K562 (cell line): ENCODE data around the gene SLC7A14. TPM values are rescaled to one million over a fixed set of nuclear protein-coding genes. Genes with fewer than 3 reads are reported as not detected.

ENCODE experiments used
- ATAC-seq: fragments of 200-7000 bp; cut with Tn5 transposase; 3 replicates; pipeline ENCODE4 v1.9.1; 2020; ENCODE audit warnings: moderate library complexity
- BruUV-seq: library from RNA; stranded (reverse); fragments of 400-500 nt; replicated peaks from 2 replicates; lab custom pipeline; 2021; lab: Mats Ljungman, UMichigan
- CTCF ChIA-PET: fragments of 300-600 bp; formaldehyde crosslinking; extraction: SDS; loops from one replicate; lab custom pipeline; 2021; ENCODE audit warnings: low intra/inter-chr PET ratio; lab: Yijun Ruan, JAX
- POLR2A ChIA-PET: fragments of 300-600, 350-650 bp; sonication (Branson Sonifier 250); formaldehyde crosslinking; extraction: SDS; loops from one replicate; lab custom pipeline; 2021; ENCODE audit warnings: antibody characterized with exemption, inconsistent platforms; lab: Yijun Ruan, JAX
- DNase-seq, 4 experiments: peaks; one replicate each; pipeline versions ENCODE4 v3.0.0 to v3.0.0-alpha.2; 2011 to 2018; ENCODE audit warnings: low spot score in 3 of 4, mixed read lengths in 3 of 4; ENCODE audit errors: extremely low read depth in 1 of 4
- FAIRE-seq: peaks from 2 replicates; lab custom pipeline; 2011; peaks lifted over from hg19 to GRCh38; lab: Jason Lieb, UNC
- H2AFZ ChIP-seq: 2 replicates; pipeline ENCODE4 v1.6.0; 2011; ENCODE audit warnings: low read depth, low read length, control low read depth, inconsistent platforms
- H3K27ac ChIP-seq: fragments of 200-600 bp; 3 replicates; pipeline ENCODE4 v1.8.0; 2011; ENCODE audit warnings: low read depth, mild to moderate bottlenecking, control low read depth, inconsistent platforms, low read length, moderate library complexity, mixed read lengths; ENCODE audit errors: extremely low read depth
- H3K27me3 ChIP-seq, 2 experiments: fragments of 300-600 bp in 1 of 2; 2 replicates in 1 of 2; 3 replicates in 1 of 2; pipeline versions ENCODE4 v1.6.0 to v1.8.0; 2011; ENCODE audit warnings: inconsistent platforms in 2 of 2, low read length in 2 of 2, mild to moderate bottlenecking in 1 of 2, mixed read lengths in 1 of 2, moderate library complexity in 1 of 2; ENCODE audit not compliant: control insufficient read depth in 2 of 2, insufficient read depth in 2 of 2
- H3K36me3 ChIP-seq: fragments of 300-600 bp; 3 replicates; pipeline ENCODE4 v1.8.0; 2011; ENCODE audit warnings: mild to moderate bottlenecking, low read length, inconsistent platforms; ENCODE audit not compliant: control insufficient read depth, insufficient read depth
- H3K4me1 ChIP-seq, 2 experiments: fragments of 200-600 bp in 1 of 2; replicated peaks in 1 of 2; 2 replicates in 1 of 2; 3 replicates in 1 of 2; pipeline versions ENCODE4 v1.5.1 to v1.8.0; 2011; ENCODE audit warnings: inconsistent platforms in 2 of 2, low read length in 2 of 2, mild to moderate bottlenecking in 1 of 2, mixed read lengths in 1 of 2, moderate library complexity in 1 of 2; ENCODE audit not compliant: control insufficient read depth in 2 of 2, insufficient read depth in 2 of 2
- H3K4me2 ChIP-seq: 2 replicates; pipeline ENCODE4 v1.6.1; 2011; ENCODE audit warnings: low read length, control low read depth, inconsistent platforms, mixed read lengths; ENCODE audit not compliant: insufficient read depth
- H3K4me3 ChIP-seq: fragments of 200-600 bp; sonication (generic), shearing (Covaris generic); 2 replicates; pipeline ENCODE4 v1.5.1; 2016; ENCODE audit warnings: control low read depth, inconsistent platforms
- H3K79me2 ChIP-seq: fragments of 200-600 bp; 3 replicates; pipeline ENCODE4 v1.8.0; 2011; ENCODE audit warnings: low read length, inconsistent platforms; ENCODE audit not compliant: control insufficient read depth, insufficient read depth
- H3K9ac ChIP-seq, 2 experiments: 2 replicates each; pipeline versions ENCODE4 v1.6.0 to v1.6.1; 2011; ENCODE audit warnings: low read depth in 2 of 2, low read length in 2 of 2, control low read depth in 1 of 2, inconsistent platforms in 1 of 2, mild to moderate bottlenecking in 1 of 2, mixed read lengths in 1 of 2; ENCODE audit not compliant: insufficient read depth in 1 of 2
- H3K9me1 ChIP-seq: one replicate; pipeline ENCODE4 v1.6.0; 2011; ENCODE audit warnings: inconsistent platforms, mild to moderate bottlenecking, low read length, moderate library complexity; ENCODE audit not compliant: control insufficient read depth, insufficient read depth
- H3K9me3 ChIP-seq: replicated peaks from 2 replicates; pipeline ENCODE4 v1.5.1; 2011; ENCODE audit warnings: low read depth, low read length, inconsistent platforms; ENCODE audit not compliant: control insufficient read depth, insufficient read depth
- H4K20me1 ChIP-seq: replicated peaks from 2 replicates; pipeline ENCODE4 v1.6.1; 2011; ENCODE audit warnings: low read length, inconsistent platforms, mixed read lengths; ENCODE audit not compliant: control insufficient read depth, insufficient read depth
- BCLAF1 ChIP-seq, 2 experiments: fragments of 450-650 bp in 1 of 2; IDR thresholded peaks; 2 replicates each; pipeline ENCODE4 v1.6.1; 2011 to 2017; ENCODE audit warnings: low read depth in 2 of 2, antibody characterized with exemption in 1 of 2, borderline replicate concordance in 1 of 2, low read length in 1 of 2, mild to moderate bottlenecking in 1 of 2, mixed read lengths in 1 of 2; ENCODE audit not compliant: control insufficient read depth in 1 of 2
- HSF4 ChIP-seq: fragments of 250-450 bp; sonication (Bioruptor Pico); IDR thresholded peaks from 2 replicates; pipeline ENCODE4 v2.1.2; 2022; ENCODE audit warnings: mild to moderate bottlenecking, moderate library complexity, borderline replicate concordance
- NFXL1 ChIP-seq: fragments of 450-650 bp; formaldehyde crosslinking; IDR thresholded peaks from 2 replicates; pipeline ENCODE4 v1.4.0; 2021; ENCODE audit warnings: mild to moderate bottlenecking
- SAP30 ChIP-seq: fragments of 200-600 bp; sonication (generic); IDR thresholded peaks from 2 replicates; pipeline ENCODE4 v1.6.1; 2012; ENCODE audit warnings: borderline replicate concordance, low read depth, mild to moderate bottlenecking, moderate library complexity, low read length, control low read depth, inconsistent platforms; ENCODE audit not compliant: insufficient read depth, poor library complexity, severe bottlenecking
- SREBF1 ChIP-seq: fragments of 150-350 bp; IDR thresholded peaks from 2 replicates; pipeline ENCODE4 v1.6.1; 2014; ENCODE audit warnings: antibody characterized with exemption, low read depth, low read length, borderline replicate concordance
- ZBTB12 ChIP-seq: fragments of 250-450 bp; sonication (Bioruptor Pico); IDR thresholded peaks from 2 replicates; pipeline ENCODE4 v1.4.0; 2020
- ZC3H8 ChIP-seq: fragments of 450-650 bp; IDR thresholded peaks from 2 replicates; pipeline ENCODE4 v1.6.1; 2017
- ZFP30 ChIP-seq: fragments of 250-450 bp; sonication (Bioruptor Pico); IDR thresholded peaks from 2 replicates; pipeline ENCODE4 v1.8.0; 2022; ENCODE audit warnings: moderate library complexity, mild to moderate bottlenecking, inconsistent platforms, borderline replicate concordance
- ZKSCAN1 ChIP-seq: fragments of 150-350 bp; IDR thresholded peaks from 2 replicates; pipeline ENCODE4 v1.6.1; 2016; ENCODE audit warnings: low read depth, low read length
- ZNF586 ChIP-seq: fragments of 450-650 bp; formaldehyde crosslinking; conservative IDR thresholded peaks from 2 replicates; pipeline ENCODE4 v1.4.0; 2020; ENCODE audit warnings: mild to moderate bottlenecking, moderate library complexity
- ZNF766 ChIP-seq: fragments of 200-800 bp; sonication (Bioruptor generic); conservative IDR thresholded peaks from 2 replicates; pipeline ENCODE4 v1.6.1; 2016; ENCODE audit warnings: missing genetic modification characterization, missing compliant biosample characterization
- WGBS: fragments of 100-300 bp; shearing (Covaris generic); methylation state at CpG from one replicate; pipeline ENCODE4 v1.1.6; 2016; ENCODE audit warnings: low coverage, mixed read lengths; ENCODE audit not compliant: insufficient coverage; ENCODE audit errors: missing lambda C conversion rate; 5-methylcytosine and 5-hydroxymethylcytosine counted together
- in situ Hi-C: fragments of 300-500 bp; cut with MboI; formaldehyde crosslinking; loops from 4 replicates; pipeline ENCODE4 v1.15.0; 2018; ENCODE audit warnings: inconsistent platforms, mixed read lengths
- intact Hi-C: fragments of 100-400 bp; cut with micrococcal nuclease; formaldehyde crosslinking; loops from 2 replicates; pipeline ENCODE4 v1.14.2; 2022
- polyA plus RNA-seq, 8 experiments: library from polyadenylated mRNA; depleted of rRNA in 4 of 8; stranded (reverse) in 5 of 8; unstranded in 3 of 8; fragments of >200 nt; fragmentation: Nextera tagmentation in 2 of 8; fragmentation: Illumina TruSeq in 1 of 8; extraction: Ambion mirVana in 2 of 8; extraction: Trizol in 1 of 8; gene quantifications; 2 replicates each; pipeline versions ENCODE4 v1.2.1 to v1.2.3, GENCODE V29; 2011 to 2014; ENCODE audit warnings: inconsistent platforms in 1 of 8, missing spikeins in 1 of 8
- total RNA-seq, 7 experiments: library from RNA; depleted of rRNA in 6 of 7; stranded (reverse); fragments of >200 nt in 6 of 7; fragmentation: Illumina TruSeq in 2 of 7; extraction: Trizol in 2 of 7; gene quantifications; 2 replicates each; pipeline versions ENCODE4 v1.2.1 to v1.2.3, GENCODE V29; 2011 to 2021; ENCODE audit warnings: low replicate concordance in 1 of 7

Gene SLC7A14
- total and polyA plus RNA-seq, 9 of the 15 experiments (the other 6 are each of a cell fraction or from before 2014, with no cell fraction given), result not detected

DNA sequence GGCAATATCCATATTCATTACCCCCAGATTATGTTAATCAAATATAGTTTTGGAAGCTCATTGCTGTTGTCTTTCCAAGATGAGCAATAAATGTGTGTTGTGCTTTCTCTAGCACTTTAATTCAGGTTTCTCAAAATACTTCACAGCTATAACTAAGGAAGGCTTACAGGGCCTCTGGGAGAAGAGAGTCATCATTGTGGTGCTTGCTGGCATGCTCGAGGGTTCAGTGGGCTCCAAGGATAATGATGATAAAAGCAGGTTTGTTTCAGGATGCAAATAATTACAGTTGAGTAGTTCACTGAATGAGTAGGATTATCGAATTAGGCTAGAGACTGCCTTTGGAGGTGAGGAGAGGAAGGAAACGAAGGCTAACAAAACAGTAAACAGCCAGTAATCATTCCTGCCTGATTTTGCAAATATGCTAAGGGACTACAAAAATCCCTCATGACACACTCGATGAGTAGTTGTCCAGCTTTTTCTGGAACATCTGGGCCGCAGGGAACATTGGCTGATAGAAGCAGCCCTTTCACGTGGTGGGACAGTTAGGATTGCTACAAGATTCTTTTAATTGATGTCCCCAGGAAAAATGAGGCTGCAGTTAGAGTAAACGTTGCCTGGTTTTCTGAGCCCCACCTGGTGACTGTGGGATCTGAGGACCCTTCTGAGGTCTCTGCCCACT lies 54.1 kb downstream of the SLC7A14 start:
- ChIA-PET CTCF (no interaction called here), POLR2A (interaction anchor here (0.8 to 1.0 kb wide), 2 partner anchors 10 to 18 kb away, joined by 3 to 4 read pairs; no protein-coding TSS in a partner anchor)
- in situ Hi-C loops, result no loop called here

More for the DNA sequence above, 54.1 kb downstream of the SLC7A14 start:
- TF ChIP-seq HSF4, result no peak
- no peak for TF ChIP-seq ZBTB12 (CRISPR knock-in tag)
- TF ChIP-seq ZNF586 (CRISPR knock-in tag), result no peak
- no peak for TF ChIP-seq NFXL1 (CRISPR knock-in tag)
- no peak for TF ChIP-seq BCLAF1 (IDR thresholded peaks at IDR 0.05; ENCODE audit: borderline replicate concordance in 1 of 2, control insufficient read depth in 1 of 2, low read depth in 2 of 2, low read length in 1 of 2)
- TF ChIP-seq ZFP30 (CRISPR knock-in tag), result no peak
- no peak for TF ChIP-seq ZC3H8
- TF ChIP-seq ZKSCAN1, result no peak
- no peak for TF ChIP-seq ZNF766 (CRISPR knock-in tag)
- TF ChIP-seq SAP30, result no peak
- TF ChIP-seq SREBF1, result no peak
- TF ChIP-seq, all 486 proteins: peak for 0
- no peaks in the 10 kb centered on the region for H4K20me1 ChIP-seq
- no peak overlapping the region for H3K4me2 ChIP-seq
- H3K36me3 ChIP-seq, result no peaks in the 10 kb centered on the region
- H3K4me1 ChIP-seq, result peaks cover 3% of the 10 kb centered on the region in 2 experiments; a peak in 3 of 5 replicates
- no peaks in the 10 kb centered on the region for H3K79me2 ChIP-seq
- no peaks in the 10 kb centered on the region for H3K9me1 ChIP-seq
- no peaks in the 10 kb centered on the region for H3K9me3 ChIP-seq
- no peak overlapping the region for H3K27ac ChIP-seq
- ATAC-seq, result no peak
- DNase-seq, result no peak
- BruUV-seq, result no TSS peak
- no peak overlapping the region for H3K4me3 ChIP-seq
- peak overlapping the region; percentile 70; the same call in 1 of the 2 replicates for H2AFZ ChIP-seq
- 25% methylated on average over 7 of the region's 7 CpGs for WGBS
- intact Hi-C loops, result no loop called here
- peaks cover 1 to 4% of the 10 kb centered on the region in 2 experiments; a peak in 4 of 5 replicates for H3K27me3 ChIP-seq
- no peak for FAIRE-seq
- no peak overlapping the region for H3K9ac ChIP-seq
